GM18873 (cell line): ENCODE data around the gene C19orf53.
"Not testable (repeated sequence)": the region's sequence is repeated elsewhere in the genome, so short reads cannot be mapped to it uniquely, and the experiment has no call there.

Experiments
- ATAC-seq: cut with Tn5 transposase; IDR thresholded peaks from one replicate; pipeline ENCODE4 v1.9.1; 2021; ENCODE audit warnings: mild to moderate bottlenecking, moderate library complexity, moderate number of reproducible peaks; ENCODE audit not compliant: unreplicated experiment, low FRiP score

C19orf53 gene

DNA sequence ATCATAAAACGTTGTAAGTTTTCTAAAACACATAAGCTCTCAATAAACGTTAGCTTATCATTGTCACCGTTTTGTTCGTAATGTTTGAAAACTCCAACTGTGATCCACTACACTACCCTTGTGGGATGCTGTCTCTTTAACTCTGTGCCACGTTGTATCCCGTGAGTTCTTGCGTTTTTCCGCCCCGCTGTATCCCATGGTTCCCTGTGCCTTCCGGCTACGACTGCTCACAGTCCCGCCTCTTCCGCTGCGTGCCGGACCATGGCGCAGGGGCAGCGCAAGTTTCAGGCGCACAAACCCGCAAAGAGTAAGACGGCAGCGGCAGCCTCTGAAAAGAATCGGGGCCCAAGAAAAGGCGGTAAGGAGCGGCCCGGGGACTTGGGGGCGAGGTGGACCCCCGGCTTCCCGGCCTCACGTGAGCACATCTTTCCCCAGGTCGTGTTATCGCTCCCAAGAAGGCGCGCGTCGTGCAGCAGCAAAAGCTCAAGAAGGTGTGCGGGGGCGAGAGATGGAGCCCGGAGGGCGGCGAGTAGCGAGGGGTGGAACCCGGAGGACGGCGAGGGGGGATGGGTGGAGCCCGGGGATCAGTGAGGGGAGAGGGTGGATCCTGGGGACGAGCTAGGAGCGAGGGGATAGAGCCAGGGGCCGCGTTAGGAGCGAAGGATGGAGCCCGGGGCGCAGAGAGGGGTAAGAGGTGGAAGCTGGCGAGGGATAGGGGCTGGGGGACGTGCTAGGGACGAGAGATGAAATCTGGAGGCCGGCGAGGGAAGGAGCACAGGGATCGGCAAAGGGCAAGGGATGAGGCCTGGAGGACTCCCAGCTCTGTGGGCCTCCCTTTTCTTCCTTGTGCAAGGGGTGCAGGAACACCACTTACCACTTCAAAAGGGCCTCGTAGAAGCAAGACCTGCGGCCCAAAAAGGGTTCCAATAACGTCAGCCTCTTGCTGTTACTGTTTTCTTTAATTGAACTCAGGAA is at the start of gene C19orf53:
Gene C19orf53, plus strand, starts transcription at position 240 of the 975 bp plus-strand sequence. Its CDS starts 22 bp downstream, at position 262.
- ATAC-seq, result peak; percentile 81

DNA sequence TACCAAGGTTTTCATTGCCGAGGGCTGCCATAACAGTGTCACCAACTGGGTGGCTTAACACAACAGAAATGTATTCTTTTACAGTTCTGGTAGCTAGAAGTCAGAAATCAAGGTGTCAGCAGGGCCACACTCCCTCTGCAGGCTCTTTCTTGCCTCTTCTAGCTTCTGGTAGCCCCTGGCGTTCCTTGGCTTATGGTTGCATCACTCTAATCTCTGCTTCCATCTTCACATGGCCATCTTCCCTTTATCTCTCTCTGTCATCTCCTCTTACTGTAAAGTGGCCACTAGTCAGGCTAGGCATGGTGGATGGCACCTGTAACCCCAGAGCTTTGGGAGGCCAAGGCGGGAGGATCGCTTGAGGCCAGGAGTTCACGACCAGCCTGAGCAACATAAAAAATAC is 47.9 kb upstream of the C19orf53 start:
- ATAC-seq, result no peak

DNA sequence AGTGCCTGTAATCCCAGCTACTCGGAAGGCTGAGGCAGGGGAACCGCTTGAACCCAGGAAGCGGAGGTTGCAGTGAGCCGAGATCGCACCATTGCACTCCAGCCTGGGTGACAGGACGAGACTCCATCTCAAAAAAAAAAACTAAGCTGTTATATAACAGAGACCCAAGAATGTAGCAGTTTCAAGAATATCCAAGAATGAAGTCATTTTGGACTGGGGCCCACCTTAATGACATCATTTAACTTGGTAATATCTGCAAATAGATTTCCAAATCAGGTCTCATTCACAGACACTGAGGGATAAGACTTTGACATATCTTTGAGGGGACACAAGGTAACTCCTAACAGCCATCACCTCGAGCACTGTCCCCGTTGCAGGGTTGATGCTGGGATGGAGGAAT is 46.5 kb upstream of the C19orf53 start:
- no peak for ATAC-seq

DNA sequence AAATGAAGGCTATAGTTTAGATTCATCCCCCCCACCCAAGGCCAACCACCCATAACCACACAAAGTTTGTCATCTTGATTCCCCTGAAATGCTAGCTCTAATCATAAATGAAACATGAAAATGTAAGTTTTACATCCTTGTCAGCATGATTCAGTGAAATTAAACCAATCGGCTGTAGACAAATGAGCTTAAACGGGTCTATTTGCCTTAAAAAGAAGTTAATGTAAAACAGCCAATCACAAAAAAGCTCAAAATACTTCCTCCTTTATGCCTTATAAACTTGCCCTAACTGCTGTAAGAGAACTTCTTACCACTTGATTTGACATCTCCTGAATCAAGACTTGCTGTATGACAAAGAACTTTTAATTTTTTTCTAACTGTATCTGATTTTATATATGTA is 44.4 kb upstream of the C19orf53 start:
- no peak for ATAC-seq

DNA sequence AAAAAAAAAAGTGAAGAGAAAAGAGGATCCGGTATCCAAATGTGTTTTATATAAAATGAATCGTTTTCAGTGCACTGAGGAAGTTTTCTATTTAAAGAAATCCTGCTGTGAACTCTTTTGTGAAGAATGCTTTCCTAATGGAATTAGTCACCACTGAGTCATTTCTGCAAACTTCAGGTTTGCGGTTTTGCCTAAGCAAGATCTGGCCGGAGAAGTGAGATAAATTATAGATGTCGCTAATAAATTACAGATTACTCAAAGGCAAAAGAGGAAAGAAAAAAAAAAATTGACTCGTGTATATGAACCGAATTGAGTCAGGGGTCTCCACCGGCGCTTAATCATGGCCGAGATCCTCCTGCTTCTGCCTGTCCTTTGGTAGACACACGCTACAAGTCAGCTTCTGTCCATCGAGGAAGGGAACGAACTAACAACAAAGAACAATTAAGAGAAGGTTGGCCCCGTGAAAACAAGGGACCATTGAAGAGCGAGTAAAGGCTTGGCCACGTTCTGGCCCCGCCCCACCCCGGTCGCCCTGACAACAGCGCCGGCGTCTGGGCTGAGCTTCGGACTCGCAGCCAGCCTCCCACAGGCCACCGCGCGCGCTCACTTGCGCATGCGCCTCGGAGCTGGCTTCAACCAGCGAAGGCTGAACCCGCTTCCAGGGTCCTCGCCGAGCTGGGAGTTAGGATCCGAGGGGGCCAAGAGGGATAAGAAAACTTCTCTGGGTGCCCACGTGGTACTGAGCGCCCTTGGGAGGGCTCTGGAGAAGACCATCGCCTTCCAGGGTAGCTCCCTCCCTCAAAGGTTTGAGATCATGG is 42.9 kb upstream of the C19orf53 start:
- ATAC-seq, result peak; percentile 92

DNA sequence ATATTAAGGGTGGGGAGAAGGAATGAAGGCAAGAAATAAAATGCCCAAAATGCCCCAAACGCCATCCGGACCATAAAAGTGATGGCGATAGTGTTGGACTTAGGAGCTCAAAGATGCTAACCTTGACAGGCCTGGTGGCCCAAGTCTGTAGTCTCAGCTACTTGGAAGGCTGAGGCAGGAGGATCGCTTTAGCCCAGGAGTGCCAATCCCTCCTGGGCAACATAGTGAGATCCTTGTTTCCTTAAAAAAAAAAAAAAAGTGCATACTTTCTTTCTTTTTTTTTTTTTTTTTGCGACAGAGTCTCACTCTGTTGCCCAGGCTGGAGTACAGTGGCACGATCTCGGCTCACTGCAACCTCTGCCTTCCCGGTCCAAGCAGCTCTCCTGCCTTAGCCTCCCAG is 41.9 kb upstream of the C19orf53 start:
- no peak for ATAC-seq

DNA sequence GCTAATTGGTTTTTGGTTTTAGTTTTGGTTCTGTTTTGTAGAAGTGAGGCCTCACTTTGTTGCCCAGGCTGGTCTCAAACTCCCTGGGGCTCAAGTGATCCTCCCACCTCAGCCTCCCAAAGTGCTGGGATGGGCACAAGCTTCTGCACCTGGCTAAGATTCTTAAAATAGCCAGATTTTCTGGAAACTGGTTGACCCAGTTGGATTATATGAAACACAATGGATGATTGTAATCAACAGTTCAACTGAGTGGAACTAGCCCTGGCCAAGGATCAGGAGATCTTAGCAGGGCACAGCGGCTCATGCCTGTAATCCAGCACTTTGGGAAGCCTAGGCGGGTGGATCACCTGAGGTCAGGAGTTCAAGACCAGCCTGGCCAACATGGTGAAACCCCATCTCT is 39.5 kb upstream of the C19orf53 start:
- ATAC-seq, result no peak

DNA sequence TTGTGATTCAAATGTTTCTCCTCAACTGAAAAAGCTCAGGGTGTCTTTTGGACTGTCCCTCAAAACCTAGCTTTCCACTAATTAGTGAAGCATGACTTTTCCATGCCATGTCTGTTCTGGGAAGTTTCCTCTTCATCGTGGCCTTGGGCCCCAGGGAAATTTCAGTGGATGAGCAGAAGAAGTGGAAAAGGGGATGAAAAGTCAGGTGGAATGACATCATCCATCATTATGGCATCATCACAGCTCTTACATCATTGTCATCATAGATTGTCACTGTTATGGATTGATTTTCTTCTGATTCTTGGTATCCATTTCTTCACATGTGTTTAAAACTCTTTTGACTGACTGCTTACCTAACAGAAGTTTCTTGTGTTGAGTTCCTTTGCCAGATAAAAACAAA is 36.2 kb upstream of the C19orf53 start:
- no peak for ATAC-seq

DNA sequence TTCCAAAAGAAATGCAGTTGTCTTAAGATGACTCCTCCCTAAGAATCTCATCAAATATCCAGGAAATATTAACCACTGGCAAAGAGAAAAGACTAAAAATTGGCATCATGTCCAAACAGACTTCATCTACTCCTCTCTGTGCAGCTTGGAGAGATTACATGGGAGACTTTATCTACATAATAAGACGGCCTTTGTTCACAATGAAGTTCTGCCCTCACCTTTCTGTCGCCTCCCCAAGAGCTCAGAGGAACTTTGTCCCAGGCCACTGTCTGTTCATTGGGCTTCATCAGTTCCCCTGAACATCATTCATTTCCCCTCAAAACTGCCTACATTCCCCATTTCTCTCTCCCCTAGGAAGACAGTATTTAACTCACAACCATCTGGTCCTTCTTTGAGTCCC is 32.4 kb upstream of the C19orf53 start:
- no peak for ATAC-seq

DNA sequence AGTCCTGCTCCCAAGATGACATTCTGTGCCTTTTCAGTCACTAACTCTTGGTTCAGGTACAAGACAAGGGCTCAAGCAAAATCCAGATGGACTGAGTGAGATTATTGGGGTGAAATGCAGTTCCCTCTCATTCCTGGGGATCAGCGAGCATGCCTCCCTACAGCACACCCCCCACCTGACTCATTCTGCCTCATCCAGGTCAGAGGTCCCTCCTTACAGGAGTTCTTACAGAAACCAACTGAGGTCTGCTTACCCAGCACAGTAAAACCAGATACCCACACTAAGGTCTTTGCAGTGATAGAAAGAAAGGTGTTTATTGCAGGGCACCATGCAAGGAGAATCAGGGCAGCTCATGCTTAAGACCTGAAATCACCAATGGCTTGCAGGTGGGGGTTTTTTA is 31.5 kb upstream of the C19orf53 start:
- ATAC-seq, result no peak

DNA sequence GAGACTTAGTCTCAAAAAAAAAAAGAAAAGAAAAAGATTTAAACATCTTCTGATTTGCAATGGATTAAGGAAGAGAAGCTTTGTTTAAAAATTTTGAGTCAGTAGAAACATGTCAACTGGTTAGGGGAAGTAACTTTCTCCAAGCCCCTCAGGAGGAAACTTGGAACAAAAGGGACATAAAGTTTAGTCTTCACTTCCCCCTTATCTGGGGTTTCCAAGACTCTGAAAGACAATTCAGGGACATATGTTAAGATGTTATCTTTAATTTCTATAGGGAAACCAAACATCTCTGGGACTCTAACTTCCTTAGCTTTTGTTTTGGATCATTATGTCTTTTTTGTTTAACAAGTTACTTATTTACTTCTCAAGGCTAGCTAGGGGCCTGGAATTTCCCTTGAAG is 30.1 kb upstream of the C19orf53 start:
- ATAC-seq, result no peak

DNA sequence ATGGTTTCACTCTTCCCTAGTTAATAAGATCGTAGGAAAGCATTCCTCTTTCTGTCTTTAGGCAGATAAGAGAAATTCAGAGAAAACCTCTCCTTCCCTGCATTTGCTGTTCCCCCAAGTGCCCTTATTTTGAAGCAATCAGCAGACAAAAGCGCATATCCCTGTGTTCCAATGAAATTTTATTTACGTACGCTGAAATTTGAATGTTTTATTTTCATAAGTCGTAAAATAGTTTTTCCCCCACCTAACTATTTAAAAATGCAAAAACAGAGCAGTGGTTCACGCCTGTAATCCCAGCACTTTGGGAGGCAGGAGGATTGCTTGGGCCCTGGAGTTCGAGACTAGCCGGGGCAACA is 27.2 kb upstream of the C19orf53 start:
- no peak for ATAC-seq

DNA sequence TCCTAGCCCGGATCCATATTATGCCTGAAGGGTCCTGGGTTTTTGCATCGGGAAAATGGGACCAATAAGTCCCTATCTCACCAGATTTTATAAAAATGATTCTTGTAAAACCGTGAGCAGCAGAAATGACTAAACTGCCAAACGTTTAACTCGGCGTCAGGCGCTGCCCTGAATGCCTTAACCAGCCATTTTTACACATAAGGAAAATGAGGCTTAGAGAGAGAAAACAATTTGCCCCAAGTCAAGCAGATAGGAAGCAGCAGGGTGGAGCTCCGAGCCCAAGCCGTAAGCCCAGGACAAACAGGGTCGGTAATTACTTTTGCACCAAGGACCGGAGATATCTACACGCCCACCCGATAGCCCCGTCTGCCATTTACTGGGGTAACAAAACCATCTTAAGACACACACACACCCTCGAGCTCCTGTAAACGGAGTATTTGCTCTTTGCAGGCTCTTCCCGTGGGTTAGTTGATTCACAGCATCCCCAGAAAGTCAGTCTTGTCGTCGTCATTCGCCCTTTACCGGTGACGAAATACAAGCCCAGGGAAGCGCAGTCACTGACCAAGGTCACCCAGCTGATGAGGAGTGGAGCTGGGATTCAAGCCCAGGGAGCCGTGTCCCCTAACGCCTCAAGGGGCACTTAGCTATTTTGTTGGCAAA is 26.0 kb upstream of the C19orf53 start:
- ATAC-seq, result no peak

DNA sequence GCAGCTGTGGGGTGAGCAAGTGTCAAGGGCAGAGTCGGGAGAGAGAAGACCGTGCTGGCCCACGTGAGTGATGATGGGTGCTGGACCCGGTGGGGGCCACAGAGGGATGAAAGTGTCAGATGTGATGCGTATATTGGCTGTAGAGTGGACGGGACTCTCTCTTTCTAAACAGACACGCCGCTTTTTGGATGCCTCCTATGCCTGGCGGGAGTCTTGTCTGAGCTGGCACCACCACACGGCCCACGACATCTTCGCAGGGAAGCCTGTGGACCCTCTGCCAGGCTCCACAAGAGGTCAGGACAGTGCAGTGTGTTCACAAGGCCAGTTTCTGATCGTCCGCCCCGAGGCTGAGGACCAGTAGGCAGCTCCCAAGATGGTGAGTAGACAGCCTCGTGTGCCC is 22.8 kb upstream of the C19orf53 start:
- no peak for ATAC-seq

DNA sequence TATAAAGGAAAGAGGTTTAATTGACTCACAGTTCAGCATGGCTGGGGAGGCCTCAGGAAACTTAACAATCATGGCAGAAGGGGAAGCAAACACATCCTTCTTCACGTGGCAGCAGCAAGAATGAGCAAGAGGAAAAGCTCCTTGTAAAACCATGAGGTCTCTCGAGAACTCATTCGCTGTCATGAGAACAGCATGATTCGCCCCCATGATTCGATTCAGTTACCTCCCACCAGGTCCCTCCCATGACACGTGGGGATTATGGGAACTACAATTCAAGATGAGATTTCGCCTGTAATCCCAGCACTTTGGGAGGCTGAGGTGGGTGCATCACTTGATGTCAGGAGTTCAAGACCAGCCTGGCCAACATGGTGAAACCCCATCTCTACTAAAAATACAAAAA is 20.6 kb upstream of the C19orf53 start:
- ATAC-seq, result not testable (repeated sequence)

DNA sequence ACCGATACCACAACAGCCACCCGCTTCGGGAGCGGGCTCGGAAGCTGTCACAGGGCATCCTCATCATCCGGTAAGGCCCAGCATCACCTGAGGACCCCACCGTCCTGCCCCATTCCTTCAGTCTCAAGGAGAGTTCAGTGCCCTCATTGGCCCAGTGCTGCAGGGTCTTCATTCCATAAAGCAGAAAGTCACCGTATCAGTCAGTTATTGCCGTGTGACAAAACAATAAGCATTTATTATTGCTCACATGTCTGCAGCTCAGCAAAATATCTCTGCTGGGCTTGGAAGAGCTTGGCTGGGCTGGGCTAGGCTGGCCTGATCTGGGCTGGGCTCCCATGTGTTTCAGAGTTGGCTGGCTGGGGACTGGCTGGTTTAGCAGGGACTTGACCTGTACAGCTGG is 18.0 kb upstream of the C19orf53 start:
- no peak for ATAC-seq

DNA sequence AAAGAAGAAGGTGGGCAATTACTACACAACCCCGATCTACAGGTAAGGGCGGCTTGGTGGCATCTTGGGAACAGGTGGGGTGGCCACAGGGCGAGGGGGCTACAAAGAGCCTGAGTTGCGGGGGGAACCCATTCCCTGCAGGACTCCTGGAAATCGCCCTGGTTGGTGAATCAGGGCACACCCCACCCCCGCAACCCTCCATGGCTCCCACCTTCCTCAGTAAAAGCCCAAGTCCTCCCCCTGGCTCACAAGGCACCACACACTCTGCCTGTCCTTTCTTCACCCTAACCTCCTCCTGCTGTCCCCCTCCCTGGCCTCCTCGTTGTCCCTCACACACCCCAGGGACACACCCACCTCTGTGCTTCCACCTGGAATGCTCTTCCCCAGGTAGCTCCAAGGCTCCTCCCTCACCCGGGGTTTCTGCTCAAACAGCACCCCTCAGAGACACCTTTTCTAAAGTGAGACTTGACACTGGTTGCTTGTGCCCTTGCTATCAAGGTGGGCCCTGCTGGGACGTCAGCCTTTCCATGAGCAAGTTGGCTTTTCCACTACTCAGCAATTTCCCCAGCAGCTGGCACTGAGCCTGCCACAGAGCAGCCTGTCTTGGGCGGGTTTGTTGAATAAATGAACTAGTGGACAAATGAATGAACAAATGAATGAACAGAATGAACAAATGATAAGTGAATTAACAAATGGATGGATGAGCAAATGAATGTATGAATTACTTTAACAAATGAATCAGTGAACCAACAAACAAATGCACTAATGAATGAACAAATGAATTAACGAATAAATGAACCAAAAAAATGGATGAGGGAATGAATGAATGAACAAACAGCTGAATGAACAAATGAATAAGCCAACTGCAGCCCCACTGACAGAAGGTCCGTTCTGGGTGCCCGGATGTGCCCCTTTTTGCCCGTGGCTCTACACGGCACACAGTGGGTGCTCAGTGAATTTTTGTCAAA is 16.2 kb upstream of the C19orf53 start:
- no peak for ATAC-seq

DNA sequence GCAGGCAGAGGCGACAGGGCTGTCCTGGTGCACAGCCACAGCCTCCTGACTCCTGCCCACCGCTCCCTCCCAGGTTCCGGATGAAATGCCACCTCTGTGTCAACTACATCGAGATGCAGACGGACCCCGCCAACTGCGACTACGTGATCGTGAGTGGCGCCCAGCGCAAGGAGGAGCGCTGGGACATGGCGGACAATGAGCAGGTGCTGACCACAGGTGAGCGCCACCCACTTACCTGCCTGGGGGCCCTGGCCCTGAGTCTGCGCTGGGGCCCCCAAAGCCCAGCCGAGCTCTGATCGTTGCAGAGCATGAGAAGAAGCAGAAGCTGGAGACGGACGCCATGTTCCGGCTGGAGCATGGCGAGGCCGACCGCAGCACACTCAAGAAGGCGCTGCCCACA is 15.5 kb upstream of the C19orf53 start:
- ATAC-seq, result no peak

DNA sequence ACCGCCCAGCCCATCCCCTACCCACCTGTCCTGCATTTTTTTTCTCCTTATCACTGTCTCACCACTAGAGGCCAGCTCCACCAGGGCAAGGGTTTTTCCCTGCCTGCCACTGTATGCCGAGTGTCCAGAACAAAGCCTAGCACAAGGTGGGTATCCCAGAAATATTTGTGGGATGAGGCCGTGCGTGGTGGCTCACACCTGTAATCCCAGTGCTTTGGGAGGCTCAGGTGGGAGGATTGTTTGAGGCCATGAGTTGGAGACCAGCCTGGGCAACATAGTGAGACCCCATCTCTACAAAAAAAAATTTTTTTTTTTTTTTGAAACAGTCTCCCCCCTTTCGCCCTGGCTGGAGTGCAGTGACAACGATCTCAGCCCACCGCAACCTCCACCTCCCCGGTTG is 12.8 kb upstream of the C19orf53 start:
- no peak for ATAC-seq
